GM19455 (cell line): Measurements from ENCODE around the gene B4GALNT4.
"Not testable (repeated sequence)": the region's sequence is repeated elsewhere in the genome, so short reads cannot be mapped to it uniquely, and the experiment has no call there.

ENCODE experiments used
- ATAC-seq: cut with Tn5 transposase; IDR thresholded peaks from one replicate; pipeline ENCODE4 v1.9.1; 2021; ENCODE audit not compliant: unreplicated experiment

The B4GALNT4 gene

GRCh38 chr11:391117-392017 is 22.1 kb downstream of the B4GALNT4 start:
- ATAC-seq = no peak

GRCh38 chr11:392102-392777 is 22.9 kb downstream of the B4GALNT4 start:
- ATAC-seq = no peak

GRCh38 chr11:393219-394033 is 24.1 kb downstream of the B4GALNT4 start:
- no peak for ATAC-seq

- no peak for ATAC-seq
These were observed 24.9 kb downstream of the B4GALNT4 start, which contains the start of gene PKP3 for GRCh38 chr11:394034-394857. TSS of gene PKP3 (plus strand) at chr11:394209. CDS start at chr11:394293, 84 bp downstream.

- no peak for ATAC-seq
These were observed 25.8 kb downstream of the B4GALNT4 start for GRCh38 chr11:394858-395655.

GRCh38 chr11:395866-396265 is 26.6 kb downstream of the B4GALNT4 start:
- ATAC-seq = no peak

GRCh38 chr11:396511-396947 is 27.2 kb downstream of the B4GALNT4 start:
- ATAC-seq = no peak

GRCh38 chr11:396948-397548 is 27.7 kb downstream of the B4GALNT4 start:
- ATAC-seq = no peak

- ATAC-seq = no peak
These were observed 29.5 kb downstream of the B4GALNT4 start for GRCh38 chr11:398826-399225.

GRCh38 chr11:399731-400211 is 30.5 kb downstream of the B4GALNT4 start:
- ATAC-seq = no peak

GRCh38 chr11:400241-400689 is 31.0 kb downstream of the B4GALNT4 start:
- ATAC-seq = no peak

- not testable (repeated sequence) for ATAC-seq
These were observed 31.9 kb downstream of the B4GALNT4 start for GRCh38 chr11:401196-401595.

GRCh38 chr11:403021-403760 is 33.9 kb downstream of the B4GALNT4 start:
- ATAC-seq = no peak

GRCh38 chr11:403761-404431 is 34.6 kb downstream of the B4GALNT4 start:
- no peak for ATAC-seq

GRCh38 chr11:404551-405264 is 35.4 kb downstream of the B4GALNT4 start:
- no peak for ATAC-seq

GRCh38 chr11:405323-405953 is 36.1 kb downstream of the B4GALNT4 start:
- ATAC-seq = no peak
